SK-N-SH (cell line): ENCODE data around the gene PDHB. TPM values are rescaled to one million over a fixed set of nuclear protein-coding genes. Genes with fewer than 3 reads are reported as not detected.

Experiments used
- CTCF ChIA-PET: fragments of 300-600, 350-600 bp; formaldehyde crosslinking; extraction: SDS; loops from one replicate; lab custom pipeline; 2021; lab: Yijun Ruan, JAX
- POLR2A ChIA-PET: fragments of 350-600 bp; sonication (Branson Sonifier 250); formaldehyde crosslinking; extraction: SDS; loops from one replicate; lab custom pipeline; 2020; ENCODE audit warnings: antibody characterized with exemption, inconsistent platforms; lab: Yijun Ruan, JAX
- DNase-seq: peaks from one replicate; pipeline ENCODE4 v3.0.0; 2012
- H2AFZ ChIP-seq: fragments of 200-600 bp; sonication (generic); 2 replicates; pipeline ENCODE4 v1.8.1; 2016; ENCODE audit warnings: antibody characterized with exemption, mild to moderate bottlenecking, low read depth
- H3F3A ChIP-seq: fragments of 200-600 bp; sonication (generic); replicated peaks from 2 replicates; pipeline ENCODE3; 2016; ENCODE audit warnings: antibody characterized with exemption, mild to moderate bottlenecking; ENCODE audit not compliant: insufficient read depth
- H3K27ac ChIP-seq, 2 experiments: fragments of 200-500 bp in 1 of 2; fragments of 200-600 bp in 1 of 2; sonication (Bioruptor generic) in 1 of 2; sonication (generic), shearing (Covaris generic) in 1 of 2; 2 replicates each; pipeline versions ENCODE4 v1.5.1 to v1.6.1; 2014 to 2016; ENCODE audit warnings: low read depth in 2 of 2, inconsistent platforms in 1 of 2, low read length in 1 of 2, mild to moderate bottlenecking in 1 of 2, mixed read lengths in 1 of 2
- H3K27me3 ChIP-seq: fragments of 200-600 bp; sonication (generic), shearing (Covaris generic); 2 replicates; pipeline ENCODE4 v1.6.1; 2016; ENCODE audit warnings: mixed run types; ENCODE audit not compliant: insufficient read depth
- H3K36me3 ChIP-seq, 2 experiments: fragments of 200-500 bp in 1 of 2; fragments of 200-600 bp in 1 of 2; sonication (Bioruptor generic) in 1 of 2; sonication (generic) in 1 of 2; replicated peaks in 1 of 2; 2 replicates each; pipeline versions ENCODE3 to v1.5.1; 2014 to 2016; ENCODE audit warnings: low read length in 1 of 2, mild to moderate bottlenecking in 1 of 2; ENCODE audit not compliant: insufficient read depth in 2 of 2, control insufficient read depth in 1 of 2
- H3K4me1 ChIP-seq, 2 experiments: fragments of 200-500 bp in 1 of 2; fragments of 200-600 bp in 1 of 2; sonication (Bioruptor generic) in 1 of 2; sonication (generic), shearing (Covaris generic) in 1 of 2; 2 replicates each; pipeline versions ENCODE4 v1.5.1 to v1.6.1; 2014 to 2016; ENCODE audit warnings: low read depth in 1 of 2, low read length in 1 of 2, mixed run types in 1 of 2; ENCODE audit not compliant: insufficient read depth in 2 of 2, control insufficient read depth in 1 of 2
- H3K4me2 ChIP-seq: fragments of 200-600 bp; sonication (generic), shearing (Covaris generic); 2 replicates; pipeline ENCODE4 v1.6.1; 2017; ENCODE audit warnings: mixed run types
- H3K4me3 ChIP-seq, 2 experiments: fragments of 200-500 bp in 1 of 2; fragments of 200-600 bp in 1 of 2; sonication (Bioruptor generic) in 1 of 2; sonication (generic), shearing (Covaris generic) in 1 of 2; 2 replicates each; pipeline versions ENCODE4 v1.5.1 to v1.8.1; 2014 to 2016; ENCODE audit warnings: low read depth in 2 of 2, inconsistent platforms in 1 of 2, low read length in 1 of 2, mild to moderate bottlenecking in 1 of 2, mixed read lengths in 1 of 2, moderate library complexity in 1 of 2
- H3K79me2 ChIP-seq: fragments of 200-600 bp; sonication (generic); 2 replicates; pipeline ENCODE4 v1.8.1; 2017; ENCODE audit warnings: mild to moderate bottlenecking; ENCODE audit not compliant: insufficient read depth
- H3K9ac ChIP-seq: fragments of 200-600 bp; sonication (generic); 2 replicates; pipeline ENCODE4 v1.6.1; 2017; ENCODE audit warnings: mixed run types
- H3K9me2 ChIP-seq: fragments of 200-600 bp; sonication (generic); 2 replicates; pipeline ENCODE4 v1.6.1; 2017; ENCODE audit warnings: mixed run types
- H3K9me3 ChIP-seq: fragments of 200-600 bp; sonication (generic); 2 replicates; pipeline ENCODE4 v1.6.1; 2017; ENCODE audit warnings: mixed run types, mild to moderate bottlenecking, moderate library complexity
- H4K20me1 ChIP-seq: fragments of 200-600 bp; sonication (generic); 2 replicates; pipeline ENCODE4 v1.6.1; 2017; ENCODE audit warnings: mild to moderate bottlenecking, mixed run types; ENCODE audit not compliant: insufficient read depth
- CHD2 ChIP-seq: fragments of 150-350 bp; IDR thresholded peaks from 2 replicates; pipeline ENCODE4 v1.6.1; 2018; ENCODE audit warnings: low read length; ENCODE audit not compliant: partially characterized antibody
- CTCF ChIP-seq: fragments of 200-600 bp; sonication (generic); IDR thresholded peaks from 2 replicates; pipeline ENCODE4 v1.6.1; 2017; ENCODE audit warnings: antibody characterized with exemption, mild to moderate bottlenecking, moderate library complexity
- ELF1 ChIP-seq: IDR thresholded peaks from 2 replicates; pipeline ENCODE4 v1.4.0; 2012
- EP300 ChIP-seq, 2 experiments: IDR thresholded peaks; 2 replicates each; pipeline versions ENCODE4 v1.4.0 to v1.6.1; 2012; ENCODE audit warnings: borderline replicate concordance in 1 of 2, low read depth in 1 of 2, low read length in 1 of 2
- FOSL2 ChIP-seq: IDR thresholded peaks from 2 replicates; pipeline ENCODE4 v1.4.0; 2012; ENCODE audit warnings: low read depth, mild to moderate bottlenecking, moderate library complexity, borderline replicate concordance
- FOXJ3 ChIP-seq: sonication (generic); formaldehyde crosslinking; IDR thresholded peaks from 2 replicates; pipeline ENCODE4 v1.5.1; 2020; ENCODE audit warnings: mild to moderate bottlenecking, missing genetic modification reagents
- FOXM1 ChIP-seq: IDR thresholded peaks from 2 replicates; pipeline ENCODE4 v1.4.0; 2012; ENCODE audit warnings: low read depth, mild to moderate bottlenecking
- JUND ChIP-seq: IDR thresholded peaks from 2 replicates; pipeline ENCODE4 v1.4.0; 2012
- MAX ChIP-seq: IDR thresholded peaks from 2 replicates; pipeline ENCODE4 v1.4.0; 2012; ENCODE audit warnings: low read depth
- MEF2A ChIP-seq: IDR thresholded peaks from 2 replicates; pipeline ENCODE4 v1.4.0; 2012; ENCODE audit warnings: low read depth, borderline replicate concordance
- MXI1 ChIP-seq: IDR thresholded peaks from 2 replicates; pipeline ENCODE4 v1.6.1; 2012; ENCODE audit warnings: mild to moderate bottlenecking, low read depth, low read length, improper control_type of control experiment
- NFIC ChIP-seq: IDR thresholded peaks from 2 replicates; pipeline ENCODE4 v1.4.0; 2012; ENCODE audit warnings: borderline replicate concordance
- PBX3 ChIP-seq: IDR thresholded peaks from 2 replicates; pipeline ENCODE4; 2012
- POLR2AphosphoS5 ChIP-seq: IDR thresholded peaks from 2 replicates; pipeline ENCODE4 v1.6.1; 2012; ENCODE audit warnings: low read depth, low read length
- RAD21 ChIP-seq: IDR thresholded peaks from 2 replicates; pipeline ENCODE4 v1.6.1; 2012; ENCODE audit warnings: mild to moderate bottlenecking, low read length
- REST ChIP-seq: IDR thresholded peaks from 2 replicates; pipeline ENCODE4 v1.6.1; 2012; ENCODE audit warnings: mild to moderate bottlenecking, low read depth, low read length, moderate library complexity
- RFX5 ChIP-seq: IDR thresholded peaks from 2 replicates; pipeline ENCODE4 v1.6.1; 2012; ENCODE audit warnings: mild to moderate bottlenecking, improper control_type of control experiment, low read length
- RXRA ChIP-seq: IDR thresholded peaks from 2 replicates; pipeline ENCODE4 v1.4.0; 2012; ENCODE audit warnings: low read depth, mild to moderate bottlenecking, borderline replicate concordance
- SIN3A ChIP-seq: IDR thresholded peaks from 2 replicates; pipeline ENCODE4 v1.6.1; 2012; ENCODE audit warnings: low read depth, mild to moderate bottlenecking, low read length, moderate library complexity, borderline replicate concordance
- SMC3 ChIP-seq: IDR thresholded peaks from 2 replicates; pipeline ENCODE4 v1.6.1; 2012; ENCODE audit warnings: low read depth, low read length, improper control_type of control experiment
- TAF1 ChIP-seq: IDR thresholded peaks from 2 replicates; pipeline ENCODE4 v1.6.1; 2012; ENCODE audit warnings: low read depth, mild to moderate bottlenecking, low read length, moderate library complexity, borderline replicate concordance
- TCF12 ChIP-seq: IDR thresholded peaks from 2 replicates; pipeline ENCODE4 v1.4.0; 2012
- TEAD4 ChIP-seq: IDR thresholded peaks from 2 replicates; pipeline ENCODE4 v1.4.0; 2012; ENCODE audit warnings: mild to moderate bottlenecking, borderline replicate concordance; ENCODE audit not compliant: insufficient read depth
- USF1 ChIP-seq: IDR thresholded peaks from 2 replicates; pipeline ENCODE4 v1.4.0; 2012; ENCODE audit warnings: low read depth, borderline replicate concordance
- USF2 ChIP-seq: fragments of 150-350 bp; IDR thresholded peaks from 2 replicates; pipeline ENCODE4 v1.6.1; 2017; ENCODE audit warnings: antibody characterized with exemption, low read length, low read depth, borderline replicate concordance
- YY1 ChIP-seq: IDR thresholded peaks from 2 replicates; pipeline ENCODE4 v1.4.0; 2012; ENCODE audit warnings: low read depth, mild to moderate bottlenecking
- WGBS: methylation state at CpG from one replicate; pipeline ENCODE4 v1.1.6; 2017; ENCODE audit warnings: low lambda C conversion rate; 5-methylcytosine and 5-hydroxymethylcytosine counted together
- polyA plus RNA-seq, 3 experiments: library from polyadenylated mRNA; depleted of rRNA; stranded (reverse); fragments of >200 nt; gene quantifications; 2 replicates each; pipeline ENCODE4 v1.2.3, GENCODE V29; 2012

The PDHB gene
- polyA plus RNA-seq, 1 of the 3 experiments (the other 2 are of a cell fraction): 87.5 TPM

GRCh38 chr3:58383904-58384303 is 49.7 kb downstream of the PDHB start:
- Histone ChIP-seq H3K4me2 (peak overlapping the region; percentile 63), H3K27me3 (no peaks in the 10 kb centered on the region), H3K4me1 (peaks cover 13 to 28% of the 10 kb centered on the region in 2 experiments), H3F3A (peaks cover 42% of the 10 kb centered on the region), H3K27ac (peak overlapping the region; percentile 74 to 96), H3K9me3 (no peaks in the 10 kb centered on the region), H3K36me3 (no peaks in the 10 kb centered on the region), H4K20me1 (no peaks in the 10 kb centered on the region), H3K79me2 (no peaks in the 10 kb centered on the region), H3K9ac (peak overlapping the region; percentile 50; the same call in 1 of the 2 replicates), H2AFZ (no peak overlapping the region), H3K4me3 (peak overlapping the region in 1 of 2 experiments; percentile 36; a peak in 1 of 4 replicates), H3K9me2 (no peaks in the 10 kb centered on the region)
- CTCF ChIA-PET: no interaction called here
- POLR2A ChIA-PET: no interaction called here
- 20% methylated on average over 4 of the region's 4 CpGs for WGBS
- no peak for TF ChIP-seq FOXJ3 (CRISPR knock-in tag)
- peak; percentile 70; the same call in 1 of the 2 replicates for TF ChIP-seq POLR2AphosphoS5
- TF ChIP-seq SIN3A: 0 out of 2 replicates have a peak, but pooled peaks have one; percentile 43
- TF ChIP-seq SMC3: no peak
- TF ChIP-seq ELF1: peak; percentile 46; the same call in 1 of the 2 replicates
- no peak for TF ChIP-seq MXI1
- no peak for TF ChIP-seq TAF1
- TF ChIP-seq TEAD4: peak; percentile 93
- no peak for TF ChIP-seq USF2
- TF ChIP-seq NFIC: peak; percentile 96
- TF ChIP-seq CHD2: no peak
- TF ChIP-seq CTCF: no peak
- peak; percentile 99 for TF ChIP-seq TCF12
- no peak for TF ChIP-seq RFX5
- TF ChIP-seq YY1: peak; percentile 55; the same call in 1 of the 2 replicates
- TF ChIP-seq RXRA: peak; percentile 76; the same call in 1 of the 2 replicates
- TF ChIP-seq MEF2A: peak; percentile 69; the same call in 1 of the 2 replicates
- peak; percentile 51; the same call in 1 of the 2 replicates for TF ChIP-seq REST
- peak; percentile 89 for TF ChIP-seq PBX3
- no peak for TF ChIP-seq RAD21
- TF ChIP-seq EP300 (IDR thresholded peaks at IDR 0.05; ENCODE audit: borderline replicate concordance in 1 of 2, low read depth in 1 of 2, low read length in 1 of 2): peak in 1 of 2 experiments; percentile 91; a peak in 2 of 4 replicates
- TF ChIP-seq FOXM1: peak; percentile 69; the same call in 1 of the 2 replicates
- peak; percentile 95 for TF ChIP-seq FOSL2
- peak; percentile 6; the same call in 1 of the 2 replicates for TF ChIP-seq USF1
- peak; percentile 90 for TF ChIP-seq JUND
- TF ChIP-seq MAX: peak; percentile 73
- DNase-seq: no peak
